IPS-NIHi11 (cell line): ENCODE data around the gene FAM131C.
A peak's percentile ranks its signal among the peaks of the same experiment; 100 is the strongest.

ENCODE experiments used
- DNase-seq: peaks from one replicate; pipeline ENCODE4 v3.0.0; 2012; ENCODE audit warnings: mixed read lengths, low spot score

Gene FAM131C

DNA sequence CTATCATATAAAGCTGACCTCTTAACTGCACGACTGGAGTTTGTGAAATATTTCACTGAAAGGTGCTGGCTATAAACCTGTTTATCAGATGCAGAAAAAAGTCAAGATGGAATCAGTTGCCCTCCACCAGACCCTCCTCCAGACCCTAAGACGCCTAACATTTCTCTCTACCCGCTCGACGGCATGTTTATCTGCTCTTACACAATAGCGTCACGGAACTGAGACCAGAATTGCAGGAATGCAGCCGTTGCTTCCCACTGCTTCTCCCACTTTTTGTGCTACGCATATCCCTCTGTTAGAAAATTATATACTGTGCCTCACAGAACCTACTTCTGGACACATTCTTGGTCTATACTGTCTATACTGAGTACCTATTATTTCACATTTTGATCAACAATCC is 28.2 kb upstream of the FAM131C start:
- no peak for DNase-seq

- DNase-seq = no peak
Measured at GRCh38 chr1:16099412-16099811, 26.0 kb upstream of the FAM131C start.

- no peak for DNase-seq
Measured at GRCh38 chr1:16095447-16095846, 22.0 kb upstream of the FAM131C start.

DNA sequence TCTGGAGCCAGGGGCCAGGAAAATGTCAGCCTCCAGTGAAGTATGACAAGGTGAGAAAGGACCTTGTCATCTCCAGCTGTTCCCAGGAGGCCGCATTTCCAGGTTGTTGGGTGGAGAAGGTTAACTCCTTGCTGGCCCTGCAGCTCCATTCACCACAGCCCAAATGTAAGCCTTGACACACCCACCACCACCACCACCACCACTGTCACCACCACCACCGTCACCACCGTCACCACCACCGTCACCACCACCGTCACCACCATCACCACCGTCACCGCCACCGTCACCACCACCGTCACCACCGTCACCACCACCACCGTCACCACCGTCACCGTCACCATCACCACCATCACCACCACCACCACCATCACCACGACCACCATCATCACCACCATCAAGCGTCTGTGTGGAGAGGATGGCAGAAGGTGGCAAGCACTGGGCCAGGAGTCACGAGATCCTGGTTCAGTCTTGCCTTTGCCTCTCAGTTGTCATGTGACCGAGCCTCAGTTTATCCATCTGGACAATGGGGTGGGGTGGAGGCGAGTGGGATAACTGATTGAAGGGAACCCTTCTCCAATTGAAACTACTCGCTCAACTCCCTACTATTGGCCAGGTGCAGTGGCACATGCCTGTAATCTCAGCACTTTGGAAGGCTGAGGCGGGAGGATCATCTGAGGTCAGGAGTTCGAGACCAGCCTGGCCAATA is 21.2 kb upstream of the FAM131C start:
- no peak for DNase-seq

DNA sequence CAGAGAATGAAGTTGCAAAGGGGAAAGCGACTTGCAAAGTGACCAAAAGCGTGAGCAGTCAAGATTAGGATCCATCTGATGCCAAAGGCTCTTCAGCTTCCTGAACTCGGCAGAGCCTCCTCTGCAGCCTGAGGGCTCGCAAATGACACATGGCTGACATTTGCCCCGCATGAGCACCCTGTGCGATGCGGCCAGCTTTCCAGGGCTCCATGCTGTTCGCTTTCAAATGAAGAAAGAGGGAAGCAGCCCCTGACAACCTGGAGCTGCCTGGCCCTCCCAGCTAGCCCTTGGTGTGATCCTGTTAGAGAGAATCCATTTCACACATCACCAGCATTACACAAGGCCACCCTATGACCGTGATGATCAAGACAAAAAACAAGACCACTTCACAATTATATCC is 20.2 kb upstream of the FAM131C start:
- no peak for DNase-seq

DNA sequence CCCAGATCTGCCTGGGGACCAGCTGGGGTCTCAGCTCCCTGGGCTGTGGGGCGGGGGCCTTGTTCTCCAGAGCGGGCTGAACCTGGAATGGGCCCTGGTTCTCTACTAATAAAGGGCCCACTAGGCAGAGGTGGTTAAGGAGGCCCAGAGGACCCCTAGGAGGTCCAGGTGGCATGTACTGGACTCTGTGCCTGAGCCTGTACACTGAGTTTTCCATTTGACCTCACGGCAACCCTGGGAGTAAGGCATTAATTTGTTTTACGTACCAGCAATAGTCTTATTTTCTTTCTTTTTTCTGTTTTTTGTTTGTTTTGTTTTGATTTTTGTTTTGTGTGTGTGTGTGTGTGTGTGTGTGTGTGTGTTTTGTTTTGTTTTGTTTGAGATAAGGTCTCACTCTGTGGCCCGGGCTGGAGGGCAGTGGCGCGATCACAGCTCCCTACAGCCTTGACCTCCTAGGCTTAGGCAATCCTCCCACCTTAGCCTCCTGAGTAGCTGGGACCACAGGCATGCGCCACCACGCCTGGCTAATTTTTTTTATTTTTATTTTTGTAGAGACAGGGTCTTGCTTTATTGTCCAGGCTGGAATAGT is 19.6 kb upstream of the FAM131C start:
- DNase-seq = no peak

- no peak for DNase-seq
Measured at GRCh38 chr1:16092097-16092922, 18.9 kb upstream of the FAM131C start.

GRCh38 chr1:16091296-16091695 is 17.8 kb upstream of the FAM131C start:
- no peak for DNase-seq

GRCh38 chr1:16090076-16090826 is 16.8 kb upstream of the FAM131C start:
- DNase-seq = no peak

DNA sequence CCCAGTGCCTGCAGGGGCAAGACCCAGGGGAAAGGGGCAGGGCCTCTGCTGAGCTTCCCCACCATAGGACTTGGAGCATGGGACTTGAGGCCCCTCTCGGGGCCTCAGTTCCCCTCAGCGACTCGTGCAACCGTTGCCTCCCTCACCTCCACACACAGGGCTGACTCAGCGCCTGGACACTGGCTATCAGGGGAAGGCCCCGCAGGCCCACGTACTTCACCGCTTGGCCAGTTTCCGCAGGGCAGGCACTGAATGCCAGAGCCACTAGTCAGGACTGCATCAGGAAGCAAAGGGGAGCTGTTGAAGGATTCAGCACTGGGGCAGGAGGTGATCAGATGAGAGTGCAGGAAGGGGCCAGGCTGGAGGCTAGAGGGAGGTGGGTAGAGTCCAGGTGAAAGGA is 15.5 kb upstream of the FAM131C start:
- no peak for DNase-seq

DNA sequence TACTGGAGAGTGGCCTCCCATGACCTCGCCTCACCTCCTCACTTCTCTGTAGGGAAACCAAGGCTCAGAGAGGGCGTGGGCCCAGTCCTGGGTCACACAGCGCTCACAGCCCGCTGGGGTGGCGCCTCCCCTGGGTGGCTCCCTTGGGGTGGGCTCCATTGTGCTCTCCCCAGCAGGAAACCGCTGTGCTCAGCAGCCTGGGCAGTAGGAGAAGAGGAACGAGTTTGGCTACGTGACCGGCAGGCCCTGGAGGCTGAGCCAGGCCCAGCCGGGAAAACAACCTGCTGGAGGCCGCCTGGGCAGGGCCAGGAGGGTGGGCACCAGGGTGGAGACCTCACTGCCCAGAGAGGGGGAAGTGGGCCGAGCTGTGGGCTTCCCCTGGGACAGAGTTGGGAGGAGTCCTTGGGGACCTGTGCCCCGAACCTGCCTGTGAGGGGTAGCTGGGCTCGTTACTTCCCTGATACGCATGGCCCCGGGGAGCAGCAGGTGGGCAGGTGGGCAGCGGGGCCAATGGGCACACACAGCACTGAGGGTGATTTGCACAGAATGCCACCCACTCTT is 15.0 kb upstream of the FAM131C start:
- no peak for DNase-seq

GRCh38 chr1:16087733-16088132 is 14.3 kb upstream of the FAM131C start:
- DNase-seq = no peak

DNA sequence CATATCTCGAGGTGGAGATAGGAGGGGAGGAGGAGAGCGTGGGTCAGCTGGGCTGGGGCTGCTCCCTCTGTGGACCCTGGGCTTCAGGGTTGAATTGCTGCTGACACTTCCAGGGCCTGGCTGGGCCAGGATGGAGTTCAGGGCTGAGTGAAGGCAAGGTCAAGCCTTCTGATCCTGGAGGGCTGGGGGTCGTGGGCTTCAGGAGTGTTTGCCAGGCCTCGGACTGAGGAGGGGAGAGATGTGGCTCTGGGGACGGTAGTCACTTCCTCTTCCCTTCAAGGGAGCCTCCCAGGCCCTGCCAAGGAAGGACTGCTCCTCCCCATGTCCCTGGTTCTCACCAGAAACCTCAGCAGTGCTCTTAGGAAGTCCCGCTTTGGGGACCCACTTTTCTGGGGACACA is 12.1 kb upstream of the FAM131C start:
- no peak for DNase-seq

- DNase-seq = no peak
Measured at GRCh38 chr1:16083486-16083885, 10.0 kb upstream of the FAM131C start.

DNA sequence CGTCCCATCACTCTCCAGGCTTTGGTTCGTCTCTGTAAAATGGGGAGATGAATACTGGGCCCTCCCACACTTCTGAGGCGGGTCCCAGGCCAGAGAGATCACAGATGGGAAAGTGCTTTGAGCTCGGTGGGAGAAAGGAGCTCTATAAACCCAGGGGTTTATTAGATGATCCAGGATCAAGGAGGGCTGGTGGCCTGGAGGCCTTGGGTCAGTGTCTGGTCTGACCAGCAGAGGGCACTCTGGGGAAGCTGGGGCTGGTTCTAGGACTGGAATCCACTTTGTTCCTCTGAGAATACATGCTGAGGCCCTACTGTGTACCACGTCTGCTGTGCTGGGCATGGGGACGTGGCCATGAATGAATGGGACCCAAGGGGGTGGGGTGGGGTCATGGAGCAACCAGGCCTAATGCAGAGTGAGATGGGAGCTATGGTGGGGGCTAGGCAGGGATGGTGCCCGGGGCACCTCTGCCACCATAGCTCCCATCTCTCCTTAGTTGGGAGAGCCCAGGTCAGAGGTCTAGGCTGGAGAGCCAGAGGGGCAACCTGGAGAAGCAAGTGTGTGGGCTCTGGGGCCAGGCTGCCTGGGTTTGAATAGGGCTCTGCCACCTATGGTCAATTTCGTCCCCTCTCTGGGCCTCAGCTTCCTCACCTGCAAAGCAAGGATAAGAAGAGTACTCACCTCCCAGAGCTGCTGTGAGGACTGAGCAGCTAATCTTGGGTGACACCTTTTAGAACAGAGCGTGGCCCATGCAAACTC is 9.0 kb upstream of the FAM131C start:
- DNase-seq = peak; percentile 84

GRCh38 chr1:16081636-16082035 is 8.2 kb upstream of the FAM131C start:
- DNase-seq = no peak

- DNase-seq = no peak
Measured at GRCh38 chr1:16080422-16081150, 7.1 kb upstream of the FAM131C start.

DNA sequence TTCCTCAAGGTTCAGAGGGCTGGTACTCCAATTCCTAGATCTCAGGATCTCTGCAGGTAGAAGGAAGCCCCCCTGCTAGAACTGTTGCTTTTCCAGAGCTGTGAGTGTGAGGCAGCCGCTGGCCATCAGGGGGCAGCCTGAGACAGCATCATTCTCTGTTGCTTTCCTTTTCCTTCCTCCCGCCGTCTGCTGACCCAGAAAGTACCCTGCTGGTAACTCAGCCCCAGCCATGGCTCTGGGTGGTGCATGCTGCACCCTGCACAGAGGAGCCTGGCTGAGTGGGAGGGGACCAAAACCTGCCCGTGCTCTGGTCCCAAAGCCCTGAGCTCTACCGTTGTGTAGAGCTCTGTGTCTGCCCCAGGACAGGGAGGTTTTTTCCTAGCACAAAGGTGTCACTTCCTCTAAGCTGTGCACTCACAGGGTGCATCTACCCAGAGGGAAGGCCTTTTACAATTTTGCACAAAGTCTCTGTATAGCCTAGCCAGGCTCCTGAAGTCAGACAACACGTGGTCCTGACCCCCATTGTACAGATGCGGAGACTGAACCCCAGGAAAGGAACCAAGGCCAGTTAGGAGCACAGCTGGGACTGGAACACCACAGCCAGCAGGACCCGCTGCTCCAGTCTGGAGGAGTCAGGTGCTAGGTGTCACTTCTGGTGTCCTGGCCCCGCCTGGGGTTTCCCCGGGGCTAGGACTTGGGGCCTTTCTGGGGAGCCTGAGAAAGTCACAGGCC is 5.6 kb upstream of the FAM131C start:
- peak; percentile 78 for DNase-seq

- DNase-seq = no peak
Measured at GRCh38 chr1:16077406-16078245, 4.2 kb upstream of the FAM131C start.
